PFSK-1 (cell line): ENCODE measurements around the gene ADIG.

Experiments
- FOXP2 ChIP-seq: optimal IDR thresholded peaks from 2 replicates; pipeline ENCODE3; 2011; ENCODE audit warnings: borderline replicate concordance, control low read depth, inconsistent platforms; ENCODE audit not compliant: insufficient read depth; ENCODE audit errors: extremely low read length, extremely low read depth
- POLR2AphosphoS5 ChIP-seq: IDR thresholded peaks from 2 replicates; pipeline ENCODE4 v1.6.1; 2012; ENCODE audit warnings: low read depth, mild to moderate bottlenecking, control low read depth, low read length, moderate library complexity
- REST ChIP-seq, 2 experiments: IDR thresholded peaks; 2 replicates each; pipeline versions ENCODE4 v1.6.1 to v1.8.0; 2011 to 2012; ENCODE audit warnings: low read depth in 2 of 2, low read length in 2 of 2, control low read depth in 1 of 2, inconsistent platforms in 1 of 2, mild to moderate bottlenecking in 1 of 2, moderate library complexity in 1 of 2; ENCODE audit not compliant: insufficient read depth in 1 of 2
- SIN3A ChIP-seq: IDR thresholded peaks from 2 replicates; pipeline ENCODE4 v1.6.1; 2012; ENCODE audit warnings: mild to moderate bottlenecking, low read length, moderate library complexity, borderline replicate concordance; ENCODE audit not compliant: insufficient read depth
- TAF1 ChIP-seq: IDR thresholded peaks from 2 replicates; pipeline ENCODE4 v1.6.1; 2012; ENCODE audit warnings: low read length, control low read depth, borderline replicate concordance; ENCODE audit not compliant: insufficient read depth

The ADIG gene

GRCh38 chr20:38610521-38610920, 29.5 kb downstream of the ADIG start:
- TF ChIP-seq POLR2AphosphoS5 = no peak
- no peak for TF ChIP-seq TAF1
- no peak for TF ChIP-seq SIN3A
- TF ChIP-seq REST (IDR thresholded peaks at IDR 0.05; ENCODE audit: insufficient read depth in 1 of 2, low read depth in 2 of 2, low read length in 2 of 2) = no peak
- no peak for TF ChIP-seq FOXP2

GRCh38 chr20:38612751-38613515, 31.9 kb downstream of the ADIG start:
- TF ChIP-seq SIN3A (no peak), TAF1 (no peak)

- TF ChIP-seq SIN3A (no peak), TAF1 (no peak), REST (IDR thresholded peaks at IDR 0.05; ENCODE audit: insufficient read depth in 1 of 2, low read depth in 2 of 2, low read length in 2 of 2) (no peak), POLR2AphosphoS5 (no peak), FOXP2 (no peak)
Observed at GRCh38 chr20:38615283-38615682, 34.3 kb downstream of the ADIG start.

- TF ChIP-seq REST (IDR thresholded peaks at IDR 0.05; ENCODE audit: insufficient read depth in 1 of 2, low read depth in 2 of 2, low read length in 2 of 2) = no peak
Observed at GRCh38 chr20:38616457-38616856, 35.5 kb downstream of the ADIG start.

- TF ChIP-seq SIN3A (no peak), POLR2AphosphoS5 (no peak), REST (IDR thresholded peaks at IDR 0.05; ENCODE audit: insufficient read depth in 1 of 2, low read depth in 2 of 2, low read length in 2 of 2) (no peak), FOXP2 (no peak), TAF1 (no peak)
Observed at GRCh38 chr20:38617011-38617829, 36.2 kb downstream of the ADIG start.
